ENCODE results near the gene ERC2. TPM values are rescaled to one million over a fixed set of nuclear protein-coding genes. Genes with fewer than 3 reads are reported as not detected.

Gene ERC2
- total RNA-seq, 2 donors from 2014 or later: 16.1 to 22.8 TPM

DNA sequence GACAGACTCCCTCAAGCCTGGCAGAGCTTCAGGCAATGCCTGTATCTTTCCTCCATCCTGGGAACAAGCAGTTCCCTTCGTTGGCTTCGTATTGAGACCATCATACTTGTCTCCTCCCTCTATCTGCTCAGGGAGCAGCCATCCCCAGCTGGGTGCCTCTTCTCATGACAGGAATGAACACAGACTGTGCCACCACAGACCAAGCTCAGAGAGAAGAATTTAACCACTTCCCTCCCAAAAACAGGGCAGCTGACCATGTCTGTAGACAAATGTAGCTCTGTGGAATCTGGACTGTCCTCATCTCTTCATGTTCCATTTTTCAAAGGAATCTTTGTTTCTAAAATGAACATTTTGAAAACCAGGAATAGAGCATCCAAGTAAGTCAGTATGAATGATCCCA is 245.4 kb downstream of the ERC2 start:
- Mint-ChIP-seq H3K27me3 (ENCODE audit: insufficient read depth) (no peaks in the 10 kb centered on the region), H3K4me1 (no peaks in the 10 kb centered on the region), H3K27ac (no peak overlapping the region), H3K4me3 (no peak overlapping the region), H3K9me3 (no peaks in the 10 kb centered on the region), H3K36me3 (ENCODE audit: low read depth) (no peaks in the 10 kb centered on the region)
- H3K27me3 ChIP-seq (ENCODE audit: control insufficient read depth, insufficient read depth, low read length, poor library complexity, severe bottlenecking): no peaks in the 10 kb centered on the region
- H3K9me3 ChIP-seq (ENCODE audit: control insufficient read depth, low read length): no peaks in the 10 kb centered on the region
- TF ChIP-seq, protein P1, sequence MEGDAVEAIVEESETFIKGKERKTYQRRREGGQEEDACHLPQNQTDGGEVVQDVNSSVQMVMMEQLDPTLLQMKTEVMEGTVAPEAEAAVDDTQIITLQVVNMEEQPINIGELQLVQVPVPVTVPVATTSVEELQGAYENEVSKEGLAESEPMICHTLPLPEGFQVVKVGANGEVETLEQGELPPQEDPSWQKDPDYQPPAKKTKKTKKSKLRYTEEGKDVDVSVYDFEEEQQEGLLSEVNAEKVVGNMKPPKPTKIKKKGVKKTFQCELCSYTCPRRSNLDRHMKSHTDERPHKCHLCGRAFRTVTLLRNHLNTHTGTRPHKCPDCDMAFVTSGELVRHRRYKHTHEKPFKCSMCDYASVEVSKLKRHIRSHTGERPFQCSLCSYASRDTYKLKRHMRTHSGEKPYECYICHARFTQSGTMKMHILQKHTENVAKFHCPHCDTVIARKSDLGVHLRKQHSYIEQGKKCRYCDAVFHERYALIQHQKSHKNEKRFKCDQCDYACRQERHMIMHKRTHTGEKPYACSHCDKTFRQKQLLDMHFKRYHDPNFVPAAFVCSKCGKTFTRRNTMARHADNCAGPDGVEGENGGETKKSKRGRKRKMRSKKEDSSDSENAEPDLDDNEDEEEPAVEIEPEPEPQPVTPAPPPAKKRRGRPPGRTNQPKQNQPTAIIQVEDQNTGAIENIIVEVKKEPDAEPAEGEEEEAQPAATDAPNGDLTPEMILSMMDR (conservative IDR thresholded peaks at IDR 0.05): no peak
- DNase-seq: no peak
- H3K4me1 ChIP-seq (ENCODE audit: control insufficient read depth, insufficient read depth, low read length): peaks cover 5% of the 10 kb centered on the region
- no peak overlapping the region for H3K9ac ChIP-seq (ENCODE audit: extremely low read depth, low read length, poor library complexity, severe bottlenecking)
- no peaks in the 10 kb centered on the region for H3K36me3 ChIP-seq (ENCODE audit: control insufficient read depth, insufficient read depth, low read length)
- no peak overlapping the region for H3K27ac ChIP-seq (ENCODE audit: low read depth, low read length)
- no peak overlapping the region for H3K4me3 ChIP-seq (ENCODE audit: low read length)
- WGBS, 2 experiments (ENCODE audit: insufficient coverage in 1 of 2, insufficient read length in 1 of 2): 78% methylated on average over 2 of the region's 2 CpGs; no CpG with 5 or more reads in 1 of the 2 experiments

DNA sequence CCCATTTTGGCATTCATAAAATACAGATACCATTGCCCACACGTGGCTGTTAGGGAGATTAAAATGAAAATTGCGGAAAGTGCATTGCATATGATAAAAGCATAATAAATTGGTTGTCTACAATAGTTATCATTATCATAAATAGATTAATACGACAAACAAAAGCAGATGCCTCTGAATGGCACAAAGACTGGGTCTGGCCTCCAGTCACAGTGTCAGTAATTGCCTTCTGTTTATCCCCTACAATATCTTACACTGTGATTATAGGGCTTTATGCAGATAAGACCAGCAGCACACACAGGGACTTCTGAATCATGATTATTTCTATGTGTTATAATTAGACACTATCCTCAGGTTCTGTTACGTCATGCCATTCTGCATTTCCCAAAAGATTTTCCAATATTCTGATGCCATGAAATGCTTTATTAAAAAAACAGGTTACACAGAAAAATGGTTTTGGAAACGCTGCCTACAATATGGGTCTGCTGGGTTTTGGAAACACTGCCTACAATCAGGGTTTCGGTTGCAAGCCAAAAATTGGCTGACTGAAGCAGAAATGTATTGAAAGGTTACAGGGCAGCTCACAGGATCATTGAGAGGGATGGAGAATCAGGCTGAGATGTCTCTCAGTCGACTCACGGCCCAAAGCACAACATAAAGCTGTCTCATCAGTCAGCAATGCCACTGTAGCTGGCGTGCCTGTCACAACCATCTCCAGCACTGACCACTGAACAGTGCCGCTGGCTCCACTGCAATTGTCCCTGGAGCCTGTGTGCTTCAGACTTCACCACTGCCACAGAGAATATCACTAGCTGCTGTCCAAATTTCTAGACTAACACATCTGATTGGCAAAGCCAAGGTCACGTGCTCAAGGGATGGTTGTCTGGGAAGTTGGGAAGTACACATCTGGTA is 248.1 kb downstream of the ERC2 start:
- H3K4me3 Mint-ChIP-seq: no peak overlapping the region
- Histone ChIP-seq H3K9me3 (ENCODE audit: control insufficient read depth, low read length) (no peaks in the 10 kb centered on the region), H3K9ac (ENCODE audit: extremely low read depth, low read length, poor library complexity, severe bottlenecking) (no peak overlapping the region), H3K4me1 (ENCODE audit: control insufficient read depth, insufficient read depth, low read length) (no peaks in the 10 kb centered on the region), H3K27me3 (ENCODE audit: control insufficient read depth, insufficient read depth, low read length, poor library complexity, severe bottlenecking) (no peaks in the 10 kb centered on the region), H3K36me3 (ENCODE audit: control insufficient read depth, insufficient read depth, low read length) (no peaks in the 10 kb centered on the region), H3K4me3 (ENCODE audit: low read length) (no peak overlapping the region), H3K27ac (ENCODE audit: low read depth, low read length) (no peak overlapping the region)
- TF ChIP-seq, protein P1 (conservative IDR thresholded peaks at IDR 0.05): no peak
- WGBS, 2 experiments (ENCODE audit: insufficient coverage in 1 of 2, insufficient read length in 1 of 2): 73 to 78% methylated on average over 6 to 10 of the region's 11 CpGs
- no peak overlapping the region for H3K27ac Mint-ChIP-seq
- no peaks in the 10 kb centered on the region for H3K27me3 Mint-ChIP-seq (ENCODE audit: insufficient read depth)
- H3K4me1 Mint-ChIP-seq: peaks cover 2% of the 10 kb centered on the region
- no peak for DNase-seq
- H3K9me3 Mint-ChIP-seq: peaks cover 12% of the 10 kb centered on the region
- no peaks in the 10 kb centered on the region for H3K36me3 Mint-ChIP-seq (ENCODE audit: low read depth)

DNA sequence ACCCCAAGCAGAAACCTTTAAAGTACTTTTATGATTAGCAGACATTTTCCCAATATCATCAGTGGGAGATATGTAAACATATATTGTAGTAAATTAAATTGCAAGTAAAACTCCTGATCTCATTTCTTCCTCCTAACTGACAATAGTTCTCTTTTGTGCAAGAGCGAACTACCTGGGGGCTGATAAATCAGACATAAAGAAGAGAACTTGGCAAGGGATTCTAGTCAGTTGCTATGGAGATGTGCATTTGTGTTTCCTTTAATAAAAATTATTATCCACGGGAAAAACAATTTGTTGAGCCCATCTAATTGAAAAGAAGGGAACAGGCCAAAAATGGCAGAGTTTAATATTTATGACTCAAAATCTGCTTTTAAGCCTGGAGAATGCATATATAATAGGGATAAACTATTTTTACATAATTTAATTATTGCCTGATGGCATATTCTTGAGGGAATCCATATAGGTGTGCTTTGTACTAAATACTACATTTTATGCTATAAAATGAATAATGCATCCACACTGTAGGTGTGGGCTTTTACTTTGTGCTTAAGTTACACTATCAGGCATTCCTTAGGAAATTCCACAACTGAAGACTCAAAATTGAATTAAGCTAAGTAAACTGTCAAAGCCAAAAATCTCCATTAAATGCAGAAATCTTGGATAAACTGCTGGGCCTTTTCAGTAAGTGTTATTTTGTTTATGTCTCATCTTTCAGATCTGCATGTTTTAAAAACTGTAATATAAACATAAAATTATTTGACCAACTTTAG is 258.1 kb downstream of the ERC2 start:
- 96% methylated on average over 2 of the region's 2 CpGs; no CpG with 5 or more reads in 1 of the 2 experiments for WGBS, 2 experiments (ENCODE audit: insufficient coverage in 1 of 2, insufficient read length in 1 of 2)
- H3K36me3 Mint-ChIP-seq (ENCODE audit: low read depth): peaks cover 19% of the 10 kb centered on the region
- DNase-seq: no peak
- H3K4me3 ChIP-seq (ENCODE audit: low read length): no peak overlapping the region
- H3K27me3 Mint-ChIP-seq (ENCODE audit: insufficient read depth): no peaks in the 10 kb centered on the region
- no peak overlapping the region for H3K27ac Mint-ChIP-seq
- H3K4me1 Mint-ChIP-seq: peaks cover 3% of the 10 kb centered on the region
- H3K9me3 ChIP-seq (ENCODE audit: control insufficient read depth, low read length): peaks cover 17% of the 10 kb centered on the region
- H3K9ac ChIP-seq (ENCODE audit: extremely low read depth, low read length, poor library complexity, severe bottlenecking): no peak overlapping the region
- no peak overlapping the region for H3K27ac ChIP-seq (ENCODE audit: low read depth, low read length)
- peaks cover 33% of the 10 kb centered on the region for H3K9me3 Mint-ChIP-seq
- H3K27me3 ChIP-seq (ENCODE audit: control insufficient read depth, insufficient read depth, low read length, poor library complexity, severe bottlenecking): no peaks in the 10 kb centered on the region
- H3K36me3 ChIP-seq (ENCODE audit: control insufficient read depth, insufficient read depth, low read length): no peaks in the 10 kb centered on the region
- TF ChIP-seq, protein P1 (conservative IDR thresholded peaks at IDR 0.05): no peak
- no peak overlapping the region for H3K4me3 Mint-ChIP-seq
- H3K4me1 ChIP-seq (ENCODE audit: control insufficient read depth, insufficient read depth, low read length): no peaks in the 10 kb centered on the region
